ENCODE data around the gene ANTXR2.
A peak's percentile ranks its signal among the peaks of the same experiment; 100 is the strongest.

Gene ANTXR2

DNA sequence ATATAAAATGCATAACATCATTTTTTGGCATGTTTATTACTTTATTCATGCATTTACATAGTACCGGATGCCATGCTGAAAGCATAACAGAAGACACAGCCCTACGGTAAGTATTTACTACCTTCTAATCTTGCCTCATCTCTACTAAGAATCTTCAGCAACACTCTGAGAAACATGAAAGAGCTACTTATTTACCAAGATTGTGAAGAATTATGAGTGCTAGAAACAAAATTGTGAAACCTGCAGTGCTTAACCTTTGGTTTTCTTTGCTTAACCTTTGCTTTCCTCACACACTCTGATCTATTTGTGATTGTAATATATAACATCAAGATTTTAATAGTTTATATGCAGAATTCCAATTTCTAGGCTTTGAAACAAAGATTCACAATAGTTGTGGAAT lies 7.4 kb downstream of the ANTXR2 start:
- DNase-seq = no peak

DNA sequence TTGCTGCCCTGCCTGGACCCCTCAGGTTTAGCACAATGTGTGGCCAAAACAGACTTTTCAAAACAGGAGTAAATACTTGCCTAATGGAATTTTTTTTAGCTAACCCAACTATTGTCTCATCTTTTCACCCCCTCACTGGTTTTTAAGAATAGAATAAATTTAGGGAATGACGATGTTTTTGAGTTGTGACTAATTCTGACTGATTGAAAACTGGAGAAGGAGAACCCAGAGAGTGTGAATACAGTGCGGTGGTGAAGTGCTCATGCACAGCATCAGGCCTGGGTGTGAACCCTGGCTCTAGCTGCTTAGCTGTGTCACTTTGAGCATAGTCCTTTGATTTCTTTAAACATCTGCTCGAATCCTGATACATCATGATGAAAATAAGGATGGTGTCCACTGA lies 10.5 kb downstream of the ANTXR2 start:
- DNase-seq = no peak

- no peak for DNase-seq
Measured at GRCh38 chr4:80060804-80061203, 12.2 kb downstream of the ANTXR2 start.

GRCh38 chr4:80058740-80059139 lies 14.3 kb downstream of the ANTXR2 start:
- DNase-seq = peak; percentile 3

GRCh38 chr4:80054375-80054774 lies 18.7 kb downstream of the ANTXR2 start:
- no peak for DNase-seq

DNA sequence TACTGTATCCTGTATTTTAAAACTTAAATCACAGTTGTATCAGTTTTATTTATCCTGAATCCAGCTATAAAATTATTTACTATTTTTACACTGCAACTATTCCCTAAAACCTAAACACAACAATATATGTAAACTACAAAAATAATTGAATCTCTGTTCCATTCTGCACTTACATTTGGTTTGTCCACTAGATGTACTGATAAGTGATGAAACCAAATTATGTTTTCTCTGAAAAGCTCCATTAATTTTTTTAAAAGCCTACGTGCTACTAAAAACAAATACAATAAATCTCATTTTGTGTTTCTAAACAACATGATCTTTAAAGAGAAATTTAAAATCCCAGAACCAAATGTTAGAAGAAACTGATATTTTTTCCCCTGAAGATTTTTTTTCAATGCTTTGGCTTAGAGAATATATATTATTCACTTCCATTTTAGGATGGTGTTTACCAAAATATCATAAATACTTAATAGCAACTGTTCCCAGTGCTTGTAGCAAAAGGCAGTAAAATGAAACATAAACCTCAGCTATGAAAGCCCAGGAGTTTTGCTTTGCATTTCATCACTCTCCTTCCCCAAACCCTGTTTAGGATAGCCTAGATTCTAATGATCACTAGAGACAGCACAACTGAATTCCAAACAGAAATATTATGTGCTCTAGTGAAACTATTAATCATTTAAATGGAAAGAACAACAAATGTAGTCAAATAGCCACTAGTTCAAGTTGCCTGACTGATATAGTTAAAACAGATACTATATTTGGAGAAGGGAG lies 19.7 kb downstream of the ANTXR2 start:
- no peak for DNase-seq

DNA sequence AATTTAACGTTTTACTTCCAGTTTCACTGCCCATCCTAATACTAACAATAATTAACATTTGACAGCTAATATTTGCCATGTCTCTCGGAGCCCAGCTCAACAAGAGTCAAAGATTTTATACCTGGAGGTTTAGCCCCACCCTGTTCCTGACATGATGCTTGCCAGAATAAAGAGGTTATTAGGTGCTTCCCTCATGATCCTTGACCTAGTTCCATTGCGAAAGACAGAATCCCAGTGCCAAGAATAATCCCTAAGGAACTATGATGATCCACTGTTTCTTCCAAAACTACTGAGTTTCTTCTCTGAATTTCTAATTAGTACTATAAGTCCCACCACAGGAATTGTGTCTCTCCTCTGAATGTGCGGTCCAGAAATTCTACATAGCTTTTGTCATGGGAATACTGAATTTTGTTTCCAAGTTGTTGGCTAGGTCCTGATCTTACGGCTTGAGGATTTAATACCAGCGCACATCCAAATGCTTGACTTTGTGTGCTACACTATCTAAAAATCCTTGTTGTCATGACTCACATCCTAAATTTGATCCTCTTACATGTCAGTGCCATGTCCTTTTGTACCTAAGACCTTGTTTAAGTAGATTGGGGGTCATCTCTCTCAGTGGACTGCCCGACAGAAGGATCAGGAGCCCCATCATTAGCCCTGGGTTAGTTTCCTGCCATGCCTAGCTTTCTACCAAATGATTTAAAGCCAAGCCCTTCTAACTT lies 23.1 kb downstream of the ANTXR2 start:
- no peak for DNase-seq

DNA sequence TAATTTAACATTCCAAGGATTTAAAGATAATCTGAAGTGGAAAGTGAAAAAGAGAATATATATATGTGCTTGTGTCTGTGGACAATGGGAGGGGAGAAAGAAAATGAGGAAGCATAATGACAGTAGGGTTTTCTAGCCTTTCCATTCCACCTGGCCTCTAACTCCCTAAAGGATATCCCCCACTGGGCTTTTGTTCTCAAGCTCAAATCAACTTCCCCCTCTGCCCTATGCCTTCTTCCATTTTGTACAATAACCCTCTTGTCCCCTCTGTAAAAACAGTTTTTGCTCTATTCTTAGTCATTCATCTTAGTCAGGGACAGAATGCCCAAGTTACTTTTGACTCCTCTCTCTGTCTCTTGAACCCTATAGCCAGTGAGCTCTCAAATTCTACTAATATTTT lies 23.6 kb downstream of the ANTXR2 start:
- no peak for DNase-seq

DNA sequence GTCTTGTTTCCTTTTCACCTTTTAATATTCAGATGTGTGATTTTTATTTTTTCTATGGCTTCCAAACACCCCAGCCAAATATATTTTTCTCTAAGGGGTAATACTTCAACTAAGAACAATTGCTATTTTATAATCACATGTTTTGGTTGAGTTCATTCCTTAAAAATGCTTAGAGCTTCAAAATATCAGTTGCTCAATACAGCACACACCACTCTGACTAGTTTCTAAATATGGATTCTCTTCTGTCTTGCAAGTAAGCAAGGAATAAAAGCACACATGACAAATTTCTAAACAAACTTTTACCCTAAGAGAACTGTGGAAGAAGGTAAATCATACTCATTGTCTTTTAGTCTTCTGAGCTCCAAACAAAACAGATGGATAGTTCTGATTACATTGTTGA lies 27.2 kb downstream of the ANTXR2 start:
- no peak for DNase-seq

- DNase-seq = no peak
Measured at GRCh38 chr4:80043541-80043940, 29.5 kb downstream of the ANTXR2 start.

DNA sequence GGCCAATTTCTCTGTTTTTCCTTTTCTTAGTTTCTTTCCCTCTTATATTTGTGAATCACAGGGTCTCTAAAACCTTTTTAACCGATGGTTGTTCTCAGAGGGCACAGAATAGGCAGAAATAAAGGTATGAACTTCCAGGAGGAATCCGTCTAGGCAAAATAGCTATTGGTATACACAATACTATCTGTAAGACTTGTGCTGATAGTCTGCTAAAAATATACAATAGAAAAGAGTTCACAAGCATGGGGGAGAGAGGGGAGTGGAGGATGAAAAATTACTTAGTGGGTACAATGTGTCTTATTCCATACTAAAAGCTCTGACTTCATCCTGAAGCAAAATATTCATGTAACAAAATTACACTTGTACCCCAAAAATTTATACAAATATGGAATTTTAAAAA lies 30.2 kb downstream of the ANTXR2 start:
- no peak for DNase-seq

DNA sequence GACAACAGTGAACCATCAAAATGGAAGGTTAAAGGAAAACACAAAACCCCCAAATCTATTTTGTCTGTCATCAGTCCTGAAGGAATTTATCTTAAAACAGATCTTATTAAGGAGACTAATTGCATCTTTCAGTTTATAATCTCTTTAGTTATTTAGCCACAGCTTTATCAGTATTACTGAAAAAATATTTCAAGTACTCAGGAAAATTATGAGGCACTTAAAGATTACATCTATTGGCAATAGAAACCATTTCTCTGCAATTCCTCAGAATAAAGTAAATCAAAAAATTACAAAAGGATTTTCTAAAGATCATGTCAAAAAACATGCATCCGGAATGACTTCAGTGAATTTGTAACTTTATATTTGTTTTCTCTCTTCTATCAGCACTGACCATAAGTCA lies 35.2 kb downstream of the ANTXR2 start:
- no peak for DNase-seq

GRCh38 chr4:80036949-80037685 lies 35.9 kb downstream of the ANTXR2 start:
- peak; percentile 1 for DNase-seq

DNA sequence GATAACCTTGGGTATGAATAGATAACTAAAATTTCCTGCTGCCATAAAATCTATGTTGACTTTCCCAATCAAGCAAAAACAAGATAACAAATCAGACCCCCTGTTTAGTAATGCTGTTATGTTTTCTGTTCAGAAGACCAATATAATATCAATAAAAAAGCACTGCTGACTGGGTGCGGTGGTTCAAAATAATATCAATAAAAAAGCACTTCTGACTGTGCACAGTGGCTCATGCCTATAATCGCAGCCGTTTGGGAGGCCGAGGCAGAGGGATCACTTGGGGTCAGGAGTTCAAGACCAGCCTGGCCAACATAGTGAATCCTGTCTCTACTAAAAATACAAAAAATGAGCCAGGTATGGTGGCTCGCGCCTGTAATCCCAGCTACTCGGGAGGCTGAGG lies 36.7 kb downstream of the ANTXR2 start:
- no peak for DNase-seq

DNA sequence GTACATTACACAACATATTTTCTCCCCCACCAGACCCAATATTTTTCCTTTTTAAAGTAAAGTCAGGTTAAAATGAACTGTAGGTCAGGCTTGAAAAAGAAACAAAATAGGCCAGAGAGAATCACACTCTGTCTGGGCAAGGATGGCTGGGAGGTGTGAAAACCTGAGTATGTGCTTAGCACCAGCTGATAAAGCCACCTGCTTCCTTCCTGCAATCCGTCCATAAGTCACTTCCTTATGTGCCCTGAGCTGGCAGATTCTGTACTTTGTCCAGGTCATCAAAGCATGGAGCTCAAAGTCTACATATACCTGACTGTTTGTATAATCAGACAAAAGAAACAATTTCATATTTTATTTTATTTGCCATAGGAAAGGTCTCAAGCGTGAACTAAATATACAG lies 37.7 kb downstream of the ANTXR2 start:
- DNase-seq = peak; percentile 88

- peak; percentile 1 for DNase-seq
Measured at GRCh38 chr4:80033581-80033980, 39.4 kb downstream of the ANTXR2 start.

- DNase-seq = peak; percentile 63
Measured at GRCh38 chr4:80029364-80029763, 43.7 kb downstream of the ANTXR2 start.

GRCh38 chr4:80027611-80028010 lies 45.4 kb downstream of the ANTXR2 start:
- no peak for DNase-seq

DNA sequence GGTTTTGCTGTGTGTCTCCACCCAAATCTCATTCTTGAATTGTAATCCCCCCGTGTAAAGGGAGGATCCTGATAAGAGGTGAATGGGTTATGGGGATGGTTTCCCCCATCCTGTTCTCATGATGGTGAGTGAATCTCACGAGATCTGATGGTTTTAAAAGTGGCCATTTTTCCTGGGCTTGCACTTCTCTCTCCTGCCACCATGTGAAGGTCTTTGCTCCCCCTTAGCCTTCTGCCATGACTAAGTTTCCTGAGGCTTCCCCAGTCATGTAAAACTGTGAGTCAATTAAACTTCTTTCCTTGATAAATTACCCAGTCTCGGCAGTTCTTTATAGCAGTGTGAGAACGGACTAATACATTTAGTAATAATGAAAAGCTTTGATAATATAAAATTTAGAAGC lies 46.9 kb downstream of the ANTXR2 start:
- no peak for DNase-seq

- no peak for DNase-seq
Measured at GRCh38 chr4:80024335-80024734, 48.7 kb downstream of the ANTXR2 start.

- DNase-seq = no peak
Measured at GRCh38 chr4:80022282-80022681, 50.7 kb downstream of the ANTXR2 start.

GRCh38 chr4:80017125-80017854 lies 55.7 kb downstream of the ANTXR2 start:
- DNase-seq = no peak

- no peak for DNase-seq
Measured at GRCh38 chr4:80016506-80016905, 56.5 kb downstream of the ANTXR2 start.
